Mucosa of rectum (tissue), 2 donors: ENCODE data around the gene KLRF2.

ENCODE experiments used
- H3K27ac ChIP-seq, 2 donors: one replicate each; pipeline ENCODE4 v1.7.0; 2013; ENCODE audit warnings: inconsistent platforms in 2 of 2, low read depth in 2 of 2, low read length in 2 of 2
- H3K27me3 ChIP-seq, 2 donors: one replicate each; pipeline ENCODE4 v1.7.0; 2013; ENCODE audit warnings: low read length in 2 of 2; ENCODE audit not compliant: control insufficient read depth in 2 of 2, insufficient read depth in 2 of 2
- H3K36me3 ChIP-seq, 2 donors: one replicate each; pipeline ENCODE4 v1.7.0; 2013; ENCODE audit warnings: low read length in 2 of 2; ENCODE audit not compliant: control insufficient read depth in 2 of 2, insufficient read depth in 2 of 2
- H3K4me1 ChIP-seq, 2 donors: one replicate each; pipeline ENCODE4 v1.7.0; 2013; ENCODE audit warnings: low read length in 2 of 2, mild to moderate bottlenecking in 1 of 2; ENCODE audit not compliant: control insufficient read depth in 2 of 2, insufficient read depth in 2 of 2
- H3K4me3 ChIP-seq, 2 donors: one replicate each; pipeline ENCODE4 v1.7.0; 2013; ENCODE audit warnings: low read length in 2 of 2
- H3K9ac ChIP-seq, 2 donors: one replicate each; pipeline ENCODE4 v1.7.0; 2013; ENCODE audit warnings: low read length in 2 of 2, low read depth in 1 of 2, mild to moderate bottlenecking in 1 of 2
- H3K9me3 ChIP-seq, 2 donors: one replicate each; pipeline ENCODE4 v1.7.0; 2013; ENCODE audit warnings: low read length in 2 of 2; ENCODE audit not compliant: control insufficient read depth in 2 of 2
- donor health status: healthy.
- donor health status: Normal muscosa, but diverticular disease.

KLRF2 gene, protein sequence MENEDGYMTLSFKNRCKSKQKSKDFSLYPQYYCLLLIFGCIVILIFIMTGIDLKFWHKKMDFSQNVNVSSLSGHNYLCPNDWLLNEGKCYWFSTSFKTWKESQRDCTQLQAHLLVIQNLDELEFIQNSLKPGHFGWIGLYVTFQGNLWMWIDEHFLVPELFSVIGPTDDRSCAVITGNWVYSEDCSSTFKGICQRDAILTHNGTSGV

DNA sequence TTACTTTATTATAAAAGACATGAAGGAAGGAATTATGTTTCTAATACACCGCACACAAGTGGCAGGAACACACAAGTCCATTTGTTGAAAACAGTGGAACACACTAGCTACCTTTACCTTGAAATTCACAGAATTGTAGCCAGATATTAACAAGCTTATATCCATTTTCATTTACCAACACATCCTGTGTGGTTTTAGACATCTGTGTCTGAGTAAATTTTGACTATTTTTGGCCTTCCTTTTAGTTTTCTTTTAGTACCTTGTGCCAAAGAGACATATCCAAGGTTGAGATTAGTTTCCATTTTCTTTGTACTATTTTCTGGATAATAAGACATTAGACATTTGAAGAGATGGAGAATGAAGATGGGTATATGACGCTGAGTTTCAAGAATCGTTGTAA is at the start of gene KLRF2:
Gene KLRF2, plus strand, starts transcription at position 244 of the 400 bp plus-strand sequence. Its CDS starts 107 bp downstream, at position 351.
- Histone ChIP-seq H3K27me3 (no peaks in the 10 kb centered on the region), H3K9me3 (no peaks in the 10 kb centered on the region), H3K27ac (no peak within 1 kb of the TSS), H3K4me1 (no peaks in the 10 kb centered on the region), H3K4me3 (no peak within 1 kb of the TSS), H3K9ac (no peak within 1 kb of the TSS), H3K36me3 (no peaks in the 10 kb centered on the region)

DNA sequence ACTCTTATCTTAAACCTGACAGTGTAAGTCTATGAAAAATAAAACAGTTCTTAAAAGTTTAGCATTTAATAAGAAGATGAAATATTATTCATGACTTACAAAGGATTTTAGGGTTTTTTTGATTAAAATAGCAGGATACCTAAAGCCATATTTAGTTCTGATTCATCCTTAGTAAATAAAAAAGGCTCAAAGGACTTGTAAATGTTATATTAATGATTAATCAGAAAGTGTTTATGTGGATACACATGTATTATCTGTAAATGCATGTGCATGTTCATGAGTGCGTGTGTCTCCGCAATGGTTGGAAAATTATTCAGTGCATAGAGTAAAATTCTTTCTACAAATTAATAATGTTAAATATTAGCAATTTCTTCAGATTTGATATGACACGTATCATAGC is 49.6 kb upstream of the KLRF2 start:
- Histone ChIP-seq H3K36me3 (no peaks in the 10 kb centered on the region), H3K4me3 (no peak overlapping the region), H3K9ac (no peak overlapping the region), H3K9me3 (no peaks in the 10 kb centered on the region), H3K27ac (no peak overlapping the region), H3K4me1 (no peaks in the 10 kb centered on the region), H3K27me3 (no peaks in the 10 kb centered on the region)

DNA sequence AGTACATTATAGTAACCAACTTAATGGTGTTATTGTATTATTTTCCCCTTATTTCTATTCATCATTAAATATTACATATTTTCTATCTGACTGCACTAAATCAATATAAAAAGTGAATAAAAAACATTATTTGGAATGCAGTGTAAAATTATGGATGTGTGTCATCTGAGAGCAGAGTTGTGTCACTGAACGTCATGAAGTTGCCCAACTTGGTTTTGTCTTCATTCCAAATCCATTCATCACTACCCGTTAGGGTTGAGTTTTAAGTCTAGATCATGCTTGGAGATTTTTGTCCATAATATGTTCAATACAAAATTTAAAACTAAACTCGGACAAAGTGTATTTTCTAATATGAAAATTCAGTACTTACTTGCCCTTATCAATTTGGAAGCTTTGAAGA is 37.9 kb upstream of the KLRF2 start:
- Histone ChIP-seq H3K4me1 (no peaks in the 10 kb centered on the region), H3K4me3 (no peak overlapping the region), H3K9ac (no peak overlapping the region), H3K36me3 (no peaks in the 10 kb centered on the region), H3K27me3 (no peaks in the 10 kb centered on the region), H3K27ac (no peak overlapping the region), H3K9me3 (no peaks in the 10 kb centered on the region)

DNA sequence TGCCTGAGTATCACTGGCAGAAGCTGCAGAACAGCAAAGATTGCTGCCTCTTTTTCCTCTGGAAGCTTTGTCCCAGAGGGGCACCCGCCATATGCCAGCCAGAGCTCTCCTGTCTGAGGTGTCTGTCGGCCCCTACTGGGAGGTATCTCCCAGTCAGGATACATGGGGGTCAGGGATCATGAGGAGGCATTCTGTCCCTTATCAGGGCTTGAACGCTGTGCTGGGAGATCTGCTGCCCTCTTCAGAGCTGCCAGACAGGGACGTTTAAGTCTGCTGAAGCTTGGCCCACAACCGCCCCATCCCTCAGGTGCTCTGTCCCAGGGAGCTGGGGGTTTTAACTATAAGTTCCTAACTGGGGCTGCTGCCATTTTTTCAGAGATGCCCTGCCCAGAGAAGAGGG is 32.4 kb upstream of the KLRF2 start:
- H3K9me3 ChIP-seq, result no peaks in the 10 kb centered on the region
- H3K36me3 ChIP-seq, result peaks cover 0 to 7% of the 10 kb centered on the region in 2 donors
- no peak overlapping the region for H3K4me3 ChIP-seq
- H3K27me3 ChIP-seq, result no peaks in the 10 kb centered on the region
- H3K4me1 ChIP-seq, result no peaks in the 10 kb centered on the region
- H3K27ac ChIP-seq, result no peak overlapping the region
- no peak overlapping the region for H3K9ac ChIP-seq

DNA sequence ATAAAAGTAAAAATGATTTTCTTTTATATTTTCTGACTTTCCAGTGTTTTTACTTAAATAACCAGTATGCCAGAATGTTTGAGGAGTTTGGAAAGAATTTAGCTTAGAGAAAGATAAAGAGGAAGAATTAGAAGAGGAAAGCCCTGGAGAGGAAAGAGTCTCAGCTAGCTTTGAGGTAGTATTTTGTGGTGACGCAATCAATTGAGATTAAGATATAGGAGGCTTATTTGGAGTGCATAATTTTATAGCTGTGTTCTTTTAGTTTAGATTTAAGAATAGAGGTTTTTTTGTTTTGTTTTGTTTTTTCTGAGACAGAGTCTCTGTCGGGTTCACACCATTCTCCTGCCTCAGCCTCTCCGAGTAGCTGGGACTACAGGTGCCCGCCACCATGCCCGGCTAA is 30.2 kb upstream of the KLRF2 start:
- Histone ChIP-seq H3K9me3 (no peaks in the 10 kb centered on the region), H3K36me3 (peaks cover 0 to 9% of the 10 kb centered on the region in 2 donors), H3K27ac (no peak overlapping the region), H3K4me3 (no peak overlapping the region), H3K9ac (no peak overlapping the region), H3K4me1 (no peaks in the 10 kb centered on the region), H3K27me3 (no peaks in the 10 kb centered on the region)

DNA sequence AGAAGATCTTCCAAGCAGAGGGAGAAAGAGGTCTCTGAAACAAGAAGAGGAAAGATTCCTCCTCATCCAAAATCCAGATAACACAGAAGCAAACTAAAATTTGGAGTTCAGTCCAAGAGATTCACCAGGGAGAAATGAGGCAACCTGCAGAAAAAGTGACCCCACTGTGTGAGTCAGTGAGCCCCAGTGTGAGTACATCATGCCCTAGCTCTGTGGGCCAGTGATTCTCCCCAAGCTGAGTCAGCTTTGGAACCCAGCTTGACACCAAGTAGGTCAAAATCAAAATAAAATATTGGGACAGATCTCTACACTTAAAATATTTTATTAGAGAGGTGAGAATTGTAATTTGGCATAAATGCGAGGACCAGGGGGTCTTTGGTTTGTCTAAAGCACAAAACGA is 29.4 kb upstream of the KLRF2 start:
- Histone ChIP-seq H3K27me3 (no peaks in the 10 kb centered on the region), H3K9ac (no peak overlapping the region), H3K27ac (no peak overlapping the region), H3K9me3 (no peaks in the 10 kb centered on the region), H3K4me3 (no peak overlapping the region), H3K4me1 (no peaks in the 10 kb centered on the region), H3K36me3 (peaks cover 0 to 9% of the 10 kb centered on the region in 2 donors)

DNA sequence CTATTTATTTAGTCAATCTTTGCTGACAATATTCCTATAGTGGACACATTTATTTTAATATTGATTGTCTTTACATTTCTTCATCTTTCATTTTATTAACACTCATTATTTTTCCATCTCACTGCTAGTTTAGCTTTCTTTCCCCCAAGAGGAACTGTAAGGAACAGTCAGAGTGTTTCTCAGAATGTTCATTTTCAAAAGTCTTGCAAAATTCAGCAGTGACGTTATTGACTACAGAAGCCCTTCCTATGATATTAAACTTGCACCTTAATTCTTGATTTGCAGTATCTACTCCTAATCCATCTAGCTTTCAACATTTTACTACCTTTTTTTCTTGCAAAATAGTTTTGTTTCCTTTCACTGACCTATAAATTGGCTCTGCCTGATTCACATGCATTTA is 25.1 kb upstream of the KLRF2 start:
- no peak overlapping the region for H3K4me3 ChIP-seq
- H3K9ac ChIP-seq, result no peak overlapping the region
- H3K36me3 ChIP-seq, result peaks cover 0 to 9% of the 10 kb centered on the region in 2 donors
- no peaks in the 10 kb centered on the region for H3K27me3 ChIP-seq
- no peaks in the 10 kb centered on the region for H3K9me3 ChIP-seq
- no peaks in the 10 kb centered on the region for H3K4me1 ChIP-seq
- H3K27ac ChIP-seq, result no peak overlapping the region

DNA sequence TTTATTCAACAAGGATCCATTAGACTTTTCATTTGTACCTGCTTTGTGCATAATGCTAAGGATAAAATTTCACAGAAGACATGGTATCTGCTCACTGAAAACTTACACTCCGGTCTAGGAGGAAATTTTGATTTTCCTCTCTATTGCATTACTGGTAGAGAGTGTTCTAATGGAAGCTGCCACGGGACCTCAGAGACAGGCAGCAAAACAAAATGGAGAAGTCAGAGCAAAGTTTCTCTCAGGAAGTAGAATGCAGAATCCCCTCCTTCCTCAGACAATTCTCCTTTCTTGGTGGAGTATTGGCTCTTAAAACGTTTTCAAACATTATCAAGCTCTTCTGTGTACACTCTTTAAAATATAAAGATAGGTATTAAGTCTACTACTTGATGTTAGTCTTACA is 24.4 kb upstream of the KLRF2 start:
- H3K36me3 ChIP-seq, result peaks cover 0 to 9% of the 10 kb centered on the region in 2 donors
- H3K27me3 ChIP-seq, result no peaks in the 10 kb centered on the region
- no peaks in the 10 kb centered on the region for H3K9me3 ChIP-seq
- H3K9ac ChIP-seq, result no peak overlapping the region
- H3K27ac ChIP-seq, result no peak overlapping the region
- H3K4me3 ChIP-seq, result no peak overlapping the region
- no peaks in the 10 kb centered on the region for H3K4me1 ChIP-seq

DNA sequence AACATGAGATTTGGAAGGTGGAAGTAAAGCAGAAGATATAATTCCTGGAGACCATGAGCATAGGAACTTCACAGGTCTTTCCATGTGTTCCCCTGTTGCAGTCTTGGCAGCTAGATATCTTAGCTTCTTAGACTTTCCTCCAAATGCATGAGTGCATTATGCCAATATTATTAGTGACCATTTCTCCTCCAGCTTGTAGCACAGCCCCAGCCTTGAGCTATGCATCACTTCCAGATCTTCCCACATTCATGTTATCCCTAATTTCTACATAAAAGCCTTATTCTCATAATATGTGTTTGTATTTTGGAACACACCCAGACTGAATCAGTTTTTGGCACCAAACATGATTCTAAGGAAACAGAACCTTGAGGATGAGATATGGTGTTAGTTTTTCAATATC is 23.2 kb upstream of the KLRF2 start:
- Histone ChIP-seq H3K27ac (no peak overlapping the region), H3K4me3 (no peak overlapping the region), H3K4me1 (no peaks in the 10 kb centered on the region), H3K36me3 (peaks cover 0 to 6% of the 10 kb centered on the region in 2 donors), H3K9ac (no peak overlapping the region), H3K27me3 (no peaks in the 10 kb centered on the region), H3K9me3 (no peaks in the 10 kb centered on the region)

DNA sequence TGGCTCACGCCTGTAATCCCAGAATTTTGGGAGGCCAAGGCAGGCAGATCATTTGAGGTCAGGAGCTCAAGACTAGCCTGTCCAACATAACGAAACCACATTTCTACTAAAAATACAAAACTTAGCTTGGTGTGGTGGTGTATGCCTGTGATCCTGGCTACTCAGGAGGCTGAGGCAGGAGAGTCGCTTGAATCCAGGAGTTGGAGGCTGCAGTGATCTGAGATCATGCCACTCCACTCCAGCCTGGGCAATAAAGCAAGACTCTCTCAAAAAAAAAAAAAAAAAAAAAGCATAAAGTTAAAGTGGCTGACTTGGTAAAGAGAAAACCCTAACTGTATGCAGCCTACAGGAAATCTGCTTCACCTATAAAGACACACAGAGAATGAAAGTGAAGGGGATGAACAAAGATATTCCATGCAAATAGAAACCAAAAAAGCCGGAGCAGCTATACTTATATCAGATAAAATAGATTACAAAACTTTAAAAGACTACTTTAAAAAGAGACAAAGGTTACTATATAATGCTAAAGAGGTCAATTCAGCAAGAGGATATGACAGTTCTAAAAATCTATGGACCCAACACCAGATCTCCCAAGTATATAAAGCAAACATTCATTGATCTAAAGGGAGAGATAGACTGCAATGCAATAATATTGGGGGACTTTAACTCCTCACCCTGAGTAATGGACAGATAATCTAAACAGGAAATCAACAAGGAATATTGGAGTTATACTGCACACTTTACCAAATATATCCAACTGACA is 16.2 kb upstream of the KLRF2 start:
- H3K4me1 ChIP-seq, result peaks cover 0 to 5% of the 10 kb centered on the region in 2 donors
- no peaks in the 10 kb centered on the region for H3K27me3 ChIP-seq
- H3K36me3 ChIP-seq, result no peaks in the 10 kb centered on the region
- no peaks in the 10 kb centered on the region for H3K9me3 ChIP-seq
- peak overlapping the region; percentile 11 to 87 for H3K4me3 ChIP-seq
- peak overlapping the region in 1 of 2 donors; percentile 14 for H3K27ac ChIP-seq
- peak overlapping the region in 1 of 2 donors; percentile 49 for H3K9ac ChIP-seq
